Nephron (organoid): ENCODE measurements around the gene BRD4.

Experiments
- H3K27ac Mint-ChIP-seq, 3 experiments: 2 replicates each; pipeline ENCODE4 v1.8.0; 2020; ENCODE audit warnings: mixed read lengths in 3 of 3, mild to moderate bottlenecking in 2 of 3, moderate library complexity in 1 of 3
- H3K27me3 Mint-ChIP-seq: 2 replicates; pipeline ENCODE4 v1.8.0; 2021; ENCODE audit warnings: low read depth, mild to moderate bottlenecking, moderate library complexity, mixed read lengths
- H3K36me3 Mint-ChIP-seq: 2 replicates; pipeline ENCODE4 v1.8.0; 2020; ENCODE audit warnings: low read depth, mixed read lengths
- H3K4me1 Mint-ChIP-seq: 2 replicates; pipeline ENCODE4 v1.8.0; 2020; ENCODE audit warnings: mixed read lengths
- H3K4me3 Mint-ChIP-seq, 3 experiments: 2 replicates each; pipeline ENCODE4 v1.8.0; 2020; ENCODE audit warnings: mild to moderate bottlenecking in 3 of 3, mixed read lengths in 3 of 3, moderate library complexity in 2 of 3
- H3K9me3 Mint-ChIP-seq: 2 replicates; pipeline ENCODE4 v1.8.0; 2020; ENCODE audit warnings: mixed read lengths
- TF ChIP-seq, protein P1 (sequence below), 3 experiments: fragments of 200-600 bp; sonication (generic); IDR thresholded peaks; one replicate each; pipeline ENCODE4 v1.5.0; 2021; ENCODE audit warnings: antibody characterized with exemption in 3 of 3; ENCODE audit not compliant: unreplicated experiment in 3 of 3

BRD4 gene

DNA sequence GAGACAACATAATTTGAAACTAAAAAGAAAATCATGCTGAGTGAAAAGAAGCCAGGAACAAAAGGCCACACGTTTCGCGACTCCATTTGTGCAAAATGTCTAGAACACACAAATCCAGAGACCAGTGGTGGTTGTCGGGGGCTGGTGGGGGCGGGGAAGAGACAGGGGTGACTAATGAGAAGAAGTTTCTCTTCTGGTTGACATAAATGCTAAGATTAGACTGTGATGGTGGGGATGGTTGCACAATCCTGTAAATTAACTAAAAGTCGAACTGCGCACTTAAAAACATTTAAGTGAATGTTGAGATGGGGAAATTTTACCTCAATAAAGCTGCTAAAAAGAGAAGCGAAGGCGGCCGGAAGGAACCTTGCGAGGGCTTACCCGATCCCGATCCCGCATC lies 40.1 kb upstream of the BRD4 start:
- peaks cover 8% of the 10 kb centered on the region for H3K4me1 Mint-ChIP-seq
- no peaks in the 10 kb centered on the region for H3K9me3 Mint-ChIP-seq
- TF ChIP-seq, protein P1, sequence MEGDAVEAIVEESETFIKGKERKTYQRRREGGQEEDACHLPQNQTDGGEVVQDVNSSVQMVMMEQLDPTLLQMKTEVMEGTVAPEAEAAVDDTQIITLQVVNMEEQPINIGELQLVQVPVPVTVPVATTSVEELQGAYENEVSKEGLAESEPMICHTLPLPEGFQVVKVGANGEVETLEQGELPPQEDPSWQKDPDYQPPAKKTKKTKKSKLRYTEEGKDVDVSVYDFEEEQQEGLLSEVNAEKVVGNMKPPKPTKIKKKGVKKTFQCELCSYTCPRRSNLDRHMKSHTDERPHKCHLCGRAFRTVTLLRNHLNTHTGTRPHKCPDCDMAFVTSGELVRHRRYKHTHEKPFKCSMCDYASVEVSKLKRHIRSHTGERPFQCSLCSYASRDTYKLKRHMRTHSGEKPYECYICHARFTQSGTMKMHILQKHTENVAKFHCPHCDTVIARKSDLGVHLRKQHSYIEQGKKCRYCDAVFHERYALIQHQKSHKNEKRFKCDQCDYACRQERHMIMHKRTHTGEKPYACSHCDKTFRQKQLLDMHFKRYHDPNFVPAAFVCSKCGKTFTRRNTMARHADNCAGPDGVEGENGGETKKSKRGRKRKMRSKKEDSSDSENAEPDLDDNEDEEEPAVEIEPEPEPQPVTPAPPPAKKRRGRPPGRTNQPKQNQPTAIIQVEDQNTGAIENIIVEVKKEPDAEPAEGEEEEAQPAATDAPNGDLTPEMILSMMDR (IDR thresholded peaks at IDR 0.05; ENCODE audit: unreplicated experiment in 3 of 3) = no peak
- H3K36me3 Mint-ChIP-seq = peaks cover 34% of the 10 kb centered on the region
- no peak overlapping the region for H3K27ac Mint-ChIP-seq
- H3K27me3 Mint-ChIP-seq = no peaks in the 10 kb centered on the region
- H3K4me3 Mint-ChIP-seq = no peak overlapping the region

DNA sequence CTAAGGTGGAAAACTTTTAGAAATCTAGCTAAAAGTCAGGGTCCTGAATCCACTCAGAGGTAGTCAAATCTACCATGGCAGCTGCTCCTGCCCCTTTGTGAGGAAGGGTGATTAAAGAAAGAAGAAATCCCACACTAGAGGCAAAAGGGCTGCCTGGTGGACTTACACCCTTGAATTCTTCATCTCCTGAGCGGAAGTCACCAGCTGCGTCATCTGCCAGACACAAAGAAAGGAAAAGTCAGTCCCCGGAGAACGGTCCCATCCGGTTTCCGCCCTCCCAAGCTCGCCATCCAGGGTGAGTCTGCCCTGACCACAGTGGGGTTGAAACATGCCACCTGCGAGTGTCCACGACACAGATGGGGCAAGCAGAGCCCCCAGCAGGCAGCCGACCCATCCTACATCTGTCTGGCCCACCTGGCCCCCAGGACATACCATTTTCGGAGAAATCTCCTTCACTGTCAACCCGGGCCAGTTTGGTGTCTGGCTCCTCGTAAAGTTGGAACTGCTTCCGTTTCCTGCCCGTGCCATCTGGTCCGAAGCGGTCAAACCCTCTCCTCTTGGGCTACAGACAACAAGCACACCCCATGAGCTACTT lies 39.5 kb upstream of the BRD4 start:
- H3K27me3 Mint-ChIP-seq = no peaks in the 10 kb centered on the region
- peaks cover 36% of the 10 kb centered on the region for H3K36me3 Mint-ChIP-seq
- H3K27ac Mint-ChIP-seq = no peak overlapping the region
- TF ChIP-seq, protein P1 (IDR thresholded peaks at IDR 0.05; ENCODE audit: unreplicated experiment in 3 of 3) = no peak
- H3K4me1 Mint-ChIP-seq = peaks cover 4% of the 10 kb centered on the region
- no peaks in the 10 kb centered on the region for H3K9me3 Mint-ChIP-seq
- no peak overlapping the region for H3K4me3 Mint-ChIP-seq

DNA sequence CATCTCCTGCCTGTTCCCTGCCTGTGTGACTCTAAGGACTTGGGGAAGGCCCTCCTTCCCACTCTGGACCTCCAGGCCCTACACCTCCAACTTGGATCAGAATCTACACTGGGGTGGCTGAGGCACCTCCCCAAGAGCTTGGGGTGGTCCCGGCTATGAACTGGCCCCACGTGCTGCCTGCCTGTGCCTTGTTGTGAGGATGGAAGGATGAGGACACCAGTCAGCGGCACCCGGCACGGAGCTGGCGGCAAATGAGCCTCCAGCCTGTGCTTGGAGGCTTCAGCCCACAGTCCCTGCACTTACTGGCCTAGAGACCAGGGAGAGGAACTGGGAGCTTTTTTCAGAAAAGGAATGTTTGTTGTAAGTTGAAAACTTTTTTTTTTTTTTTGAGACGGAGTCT lies 38.8 kb upstream of the BRD4 start:
- no peaks in the 10 kb centered on the region for H3K27me3 Mint-ChIP-seq
- H3K27ac Mint-ChIP-seq = no peak overlapping the region
- H3K4me3 Mint-ChIP-seq = no peak overlapping the region
- no peaks in the 10 kb centered on the region for H3K4me1 Mint-ChIP-seq
- H3K9me3 Mint-ChIP-seq = no peaks in the 10 kb centered on the region
- TF ChIP-seq, protein P1 (IDR thresholded peaks at IDR 0.05; ENCODE audit: unreplicated experiment in 3 of 3) = no peak
- H3K36me3 Mint-ChIP-seq = peaks cover 40% of the 10 kb centered on the region

DNA sequence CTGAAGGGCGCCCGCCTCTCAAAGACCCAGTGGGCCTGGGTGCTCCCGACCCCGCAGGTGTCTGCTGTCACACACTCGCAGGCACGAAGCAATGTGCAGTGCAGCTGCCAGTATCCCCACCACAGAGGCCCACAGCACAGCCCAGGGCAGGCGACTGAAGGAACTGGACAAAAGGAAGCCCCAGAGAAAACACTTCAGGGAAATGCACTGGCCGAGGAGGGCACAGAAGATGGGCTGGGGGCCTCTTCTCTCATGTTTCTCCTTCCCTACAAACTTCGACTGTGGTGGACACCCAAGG lies 37.2 kb upstream of the BRD4 start:
- Mint-ChIP-seq H3K27ac (no peak overlapping the region), H3K27me3 (no peaks in the 10 kb centered on the region), H3K4me3 (no peak overlapping the region), H3K9me3 (no peaks in the 10 kb centered on the region), H3K4me1 (no peaks in the 10 kb centered on the region), H3K36me3 (peaks cover 56% of the 10 kb centered on the region)
- TF ChIP-seq, protein P1 (IDR thresholded peaks at IDR 0.05; ENCODE audit: unreplicated experiment in 3 of 3) = no peak

DNA sequence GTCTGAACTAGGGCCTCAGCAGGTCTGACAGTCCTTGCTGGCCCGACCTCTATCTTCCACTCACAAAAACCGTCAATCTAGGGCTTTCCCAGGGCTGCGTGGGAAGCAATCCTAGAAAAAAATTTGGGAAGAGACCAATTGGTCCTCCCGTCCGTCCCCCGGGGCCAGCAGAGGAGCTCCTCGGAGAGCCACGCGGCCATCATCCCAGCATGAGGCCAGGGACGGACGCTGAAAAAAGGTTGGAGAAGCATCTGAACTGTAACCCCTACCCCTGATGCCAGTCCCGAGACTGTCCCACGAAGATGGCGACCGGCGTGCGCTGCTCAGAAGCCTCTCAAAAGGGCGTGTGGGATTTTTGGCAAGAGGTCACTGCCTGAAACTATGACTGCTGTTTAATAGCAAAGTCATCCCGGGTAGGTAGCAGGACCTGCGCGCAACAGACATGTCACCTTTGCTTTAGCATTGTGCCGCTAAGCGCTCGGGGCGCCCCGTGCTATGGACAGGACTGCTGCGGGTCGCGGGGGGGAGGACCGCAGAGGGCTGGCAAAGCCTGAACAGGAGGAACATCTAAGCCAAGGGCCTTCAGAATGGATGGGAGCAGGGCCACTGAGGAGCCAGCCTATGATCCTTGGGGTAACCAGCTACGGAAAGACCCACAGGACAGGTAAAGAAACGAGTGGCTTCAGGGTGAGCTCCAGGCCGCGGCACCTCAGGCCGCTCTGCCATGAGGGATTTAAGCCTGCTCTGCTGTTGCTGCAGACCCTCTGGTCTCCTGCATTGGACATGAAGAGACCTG lies 36.7 kb upstream of the BRD4 start:
- Mint-ChIP-seq H3K27ac (no peak overlapping the region), H3K9me3 (no peaks in the 10 kb centered on the region), H3K27me3 (no peaks in the 10 kb centered on the region), H3K4me3 (no peak overlapping the region), H3K4me1 (no peaks in the 10 kb centered on the region), H3K36me3 (peaks cover 59% of the 10 kb centered on the region)
- TF ChIP-seq, protein P1 (IDR thresholded peaks at IDR 0.05; ENCODE audit: unreplicated experiment in 3 of 3) = no peak
